ENCODE results near the gene ITPA. TPM values are rescaled to one million over a fixed set of nuclear protein-coding genes. Genes with fewer than 3 reads are reported as not detected.

The ITPA gene
- total and polyA plus RNA-seq, 2 of the 13 experiments (the other 11 are each of a cell fraction or from before 2014, with no cell fraction given): 60.1 to 103 TPM

DNA sequence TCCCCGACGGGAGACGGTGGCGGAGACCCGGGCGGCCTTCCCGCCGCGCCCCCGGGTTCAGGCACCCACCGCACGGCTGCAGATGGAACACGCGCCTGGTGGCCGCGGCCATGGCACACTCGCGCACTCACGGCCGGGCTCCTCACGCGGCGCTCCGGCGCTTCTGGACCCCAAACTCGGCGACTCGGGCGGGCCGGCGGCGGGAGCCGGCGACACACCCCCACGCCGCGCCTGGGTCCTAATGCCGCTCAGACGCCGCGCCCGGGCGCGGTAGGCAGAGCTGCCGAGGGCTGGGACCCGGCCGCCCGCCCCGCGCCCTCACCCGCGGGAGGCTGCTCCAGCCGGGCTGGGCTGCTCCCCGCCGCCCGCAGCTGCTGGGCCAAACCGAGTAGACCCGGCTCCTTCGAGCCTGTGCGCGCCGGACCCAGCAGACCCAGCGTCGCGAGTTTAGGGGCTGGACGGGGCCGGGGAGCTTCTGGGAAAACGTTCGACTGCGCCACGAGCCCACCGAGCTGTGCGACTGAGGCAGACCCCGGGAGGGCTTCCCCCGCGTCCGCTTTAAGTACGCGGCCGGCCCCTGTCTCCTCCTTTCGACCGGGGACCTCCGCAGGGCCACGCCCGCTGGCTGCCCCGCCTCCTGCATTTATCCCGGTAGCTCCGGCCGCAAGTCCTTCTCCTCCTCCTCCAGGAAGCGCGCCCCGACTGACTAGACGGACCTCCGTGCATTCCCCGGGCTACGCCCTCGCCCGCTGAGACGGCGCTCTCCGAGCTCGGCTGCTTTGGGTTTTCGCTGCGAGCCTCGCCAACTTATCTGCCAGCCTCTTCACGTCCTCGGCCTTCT lies 29.9 kb downstream of the ITPA start, which contains the start of gene SLC4A11 (continued):
- TF ChIP-seq ZFP62 (CRISPR knock-in tag; IDR thresholded peaks at IDR 0.05): peak; percentile 87; the same call in 1 of the 2 replicates
- no peak for TF ChIP-seq ZNF234 (CRISPR knock-in tag; conservative IDR thresholded peaks at IDR 0.05)
- TF ChIP-seq ZNF607 (CRISPR knock-in tag; IDR thresholded peaks at IDR 0.05; ENCODE audit: borderline replicate concordance): 0 out of 2 replicates have a peak, but pooled peaks have one; percentile 43
- TF ChIP-seq ZFP36 (IDR thresholded peaks at IDR 0.05; ENCODE audit: borderline replicate concordance, low read depth, low read length, partially characterized antibody): peak; percentile 79
- TF ChIP-seq ZNF205 (CRISPR knock-in tag; IDR thresholded peaks at IDR 0.05): no peak
- TF ChIP-seq ARNT (IDR thresholded peaks at IDR 0.05): no peak
- TF ChIP-seq NFATC3 (CRISPR knock-in tag; IDR thresholded peaks at IDR 0.05): no peak
- peak; percentile 65; the same call in 1 of the 2 replicates for TF ChIP-seq HOXD1 (CRISPR knock-in tag; IDR thresholded peaks at IDR 0.05)
- no peak for TF ChIP-seq NR2F1 (CRISPR knock-in tag; IDR thresholded peaks at IDR 0.05)
- peak; percentile 63 for TF ChIP-seq PHF21A (CRISPR knock-in tag; IDR thresholded peaks at IDR 0.05)
- TF ChIP-seq, protein P1, sequence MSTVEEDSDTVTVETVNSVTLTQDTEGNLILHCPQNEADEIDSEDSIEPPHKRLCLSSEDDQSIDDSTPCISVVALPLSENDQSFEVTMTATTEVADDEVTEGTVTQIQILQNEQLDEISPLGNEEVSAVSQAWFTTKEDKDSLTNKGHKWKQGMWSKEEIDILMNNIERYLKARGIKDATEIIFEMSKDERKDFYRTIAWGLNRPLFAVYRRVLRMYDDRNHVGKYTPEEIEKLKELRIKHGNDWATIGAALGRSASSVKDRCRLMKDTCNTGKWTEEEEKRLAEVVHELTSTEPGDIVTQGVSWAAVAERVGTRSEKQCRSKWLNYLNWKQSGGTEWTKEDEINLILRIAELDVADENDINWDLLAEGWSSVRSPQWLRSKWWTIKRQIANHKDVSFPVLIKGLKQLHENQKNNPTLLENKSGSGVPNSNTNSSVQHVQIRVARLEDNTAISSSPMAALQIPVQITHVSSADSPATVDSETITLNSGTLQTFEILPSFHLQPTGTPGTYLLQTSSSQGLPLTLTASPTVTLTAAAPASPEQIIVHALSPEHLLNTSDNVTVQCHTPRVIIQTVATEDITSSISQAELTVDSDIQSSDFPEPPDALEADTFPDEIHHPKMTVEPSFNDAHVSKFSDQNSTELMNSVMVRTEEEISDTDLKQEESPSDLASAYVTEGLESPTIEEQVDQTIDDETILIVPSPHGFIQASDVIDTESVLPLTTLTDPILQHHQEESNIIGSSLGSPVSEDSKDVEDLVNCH (CRISPR knock-in tag; IDR thresholded peaks at IDR 0.05): no peak
- TF ChIP-seq, protein P2, sequence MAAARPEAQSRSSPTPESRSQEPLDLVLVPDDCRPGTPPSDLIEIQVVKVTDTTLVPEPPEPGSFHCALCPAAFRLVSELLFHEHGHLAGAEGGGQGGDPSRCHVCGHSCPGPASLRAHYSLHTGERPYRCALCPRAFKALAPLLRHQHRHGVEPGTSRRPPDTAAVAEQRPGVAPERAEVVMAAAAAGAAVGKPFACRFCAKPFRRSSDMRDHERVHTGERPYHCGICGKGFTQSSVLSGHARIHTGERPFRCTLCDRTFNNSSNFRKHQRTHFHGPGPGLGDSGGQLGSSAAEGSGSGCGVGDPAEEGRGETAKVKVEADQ (CRISPR knock-in tag; IDR thresholded peaks at IDR 0.05; ENCODE audit: borderline replicate concordance): peak; percentile 94
- no peak for TF ChIP-seq POLR2AphosphoS2 (IDR thresholded peaks at IDR 0.05; ENCODE audit: low read depth, low read length)
- 0 out of 2 replicates have a peak, but pooled peaks have one; percentile 13 for TF ChIP-seq FOSL1 (CRISPR knock-in tag; IDR thresholded peaks at IDR 0.05; ENCODE audit: borderline replicate concordance)
- peak; percentile 24; the same call in 1 of the 2 replicates for TF ChIP-seq ZBTB14 (CRISPR knock-in tag; IDR thresholded peaks at IDR 0.05)
- peak; percentile 94 for TF ChIP-seq ZNF800 (CRISPR knock-in tag; IDR thresholded peaks at IDR 0.05)
- TF ChIP-seq RXRA (CRISPR knock-in tag; IDR thresholded peaks at IDR 0.05): 0 out of 2 replicates have a peak, but pooled peaks have one; percentile 68
- TF ChIP-seq ZNF333 (CRISPR knock-in tag; IDR thresholded peaks at IDR 0.05; ENCODE audit: borderline replicate concordance): peak; percentile 2; the same call in 1 of the 2 replicates
- TF ChIP-seq, protein P3, sequence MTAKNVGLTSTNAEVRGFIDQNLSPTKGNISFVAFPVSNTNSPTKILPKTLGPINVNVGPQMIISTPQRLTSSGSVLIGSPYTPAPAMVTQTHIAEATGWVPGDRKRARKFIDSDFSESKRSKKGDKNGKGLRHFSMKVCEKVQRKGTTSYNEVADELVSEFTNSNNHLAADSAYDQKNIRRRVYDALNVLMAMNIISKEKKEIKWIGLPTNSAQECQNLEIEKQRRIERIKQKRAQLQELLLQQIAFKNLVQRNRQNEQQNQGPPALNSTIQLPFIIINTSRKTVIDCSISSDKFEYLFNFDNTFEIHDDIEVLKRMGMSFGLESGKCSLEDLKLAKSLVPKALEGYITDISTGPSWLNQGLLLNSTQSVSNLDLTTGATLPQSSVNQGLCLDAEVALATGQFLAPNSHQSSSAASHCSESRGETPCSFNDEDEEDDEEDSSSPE (CRISPR knock-in tag; IDR thresholded peaks at IDR 0.05): peak; percentile 65
- TF ChIP-seq SMAD3 (CRISPR knock-in tag; IDR thresholded peaks at IDR 0.05): no peak
- TF ChIP-seq ZNF839 (CRISPR knock-in tag; IDR thresholded peaks at IDR 0.05; ENCODE audit: borderline replicate concordance): no peak
- TF ChIP-seq MTF2 (CRISPR knock-in tag; IDR thresholded peaks at IDR 0.05; ENCODE audit: borderline replicate concordance): peak; percentile 87

Data from HepG2 (cell line).